ENCODE data around the gene ACOXL.

ACOXL gene

DNA sequence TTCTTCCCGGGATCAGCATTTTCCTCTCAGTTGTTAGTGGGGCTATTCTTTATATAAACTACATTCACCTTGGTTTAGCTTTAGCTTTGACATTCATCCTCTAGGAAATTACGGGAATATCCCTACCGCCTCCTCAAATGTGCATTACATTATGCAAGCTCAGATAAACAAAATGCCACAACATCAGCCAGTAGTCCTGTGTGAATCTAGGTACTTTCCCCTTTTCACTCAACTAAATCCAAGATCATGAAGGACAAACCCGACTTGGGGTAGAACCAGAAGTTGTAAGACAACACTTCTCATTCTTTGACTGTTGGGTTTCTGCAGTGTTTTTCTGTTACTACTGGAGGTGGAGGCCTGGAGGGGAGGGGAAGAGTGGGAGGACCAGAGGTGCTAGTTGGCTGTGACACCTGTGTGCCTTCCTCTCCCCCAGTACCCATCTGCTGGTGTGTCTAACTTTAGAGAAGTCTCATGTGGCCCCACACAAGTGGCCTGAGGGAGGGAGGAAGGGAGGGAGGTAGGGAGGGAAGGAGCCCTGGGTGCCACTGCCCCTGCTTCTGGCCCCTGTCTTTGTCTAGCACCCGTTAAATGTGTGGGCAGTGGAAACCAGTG is 303.6 kb downstream of the ACOXL start:
- peak overlapping the region; percentile 59 for H3K4me2 ChIP-seq (ENCODE audit: low read length)
- H3K36me3 ChIP-seq (ENCODE audit: control insufficient read depth, low read length) = no peaks in the 10 kb centered on the region
- H3K27me3 ChIP-seq (ENCODE audit: control insufficient read depth, low read length) = no peaks in the 10 kb centered on the region
- peak overlapping the region; percentile 41 for H3K4me3 ChIP-seq (ENCODE audit: low read length)
- no peaks in the 10 kb centered on the region for H3F3A ChIP-seq (ENCODE audit: control insufficient read depth, insufficient read depth)
- no peak overlapping the region for H3K27ac ChIP-seq (ENCODE audit: low read depth, low read length)
- H4K20me1 ChIP-seq (ENCODE audit: control insufficient read depth, insufficient read depth, low read depth, low read length) = no peaks in the 10 kb centered on the region
- H3K9me2 ChIP-seq (replicated peaks; ENCODE audit: control insufficient read depth, low read length) = no peaks in the 10 kb centered on the region
- peaks cover 51% of the 10 kb centered on the region for H3K4me1 ChIP-seq (ENCODE audit: control insufficient read depth, low read length)
- H3K9me3 ChIP-seq (ENCODE audit: control insufficient read depth, insufficient read depth, low read length) = no peaks in the 10 kb centered on the region
- H3K79me2 ChIP-seq (ENCODE audit: control insufficient read depth, low read length) = no peaks in the 10 kb centered on the region
- TF ChIP-seq, protein P1, sequence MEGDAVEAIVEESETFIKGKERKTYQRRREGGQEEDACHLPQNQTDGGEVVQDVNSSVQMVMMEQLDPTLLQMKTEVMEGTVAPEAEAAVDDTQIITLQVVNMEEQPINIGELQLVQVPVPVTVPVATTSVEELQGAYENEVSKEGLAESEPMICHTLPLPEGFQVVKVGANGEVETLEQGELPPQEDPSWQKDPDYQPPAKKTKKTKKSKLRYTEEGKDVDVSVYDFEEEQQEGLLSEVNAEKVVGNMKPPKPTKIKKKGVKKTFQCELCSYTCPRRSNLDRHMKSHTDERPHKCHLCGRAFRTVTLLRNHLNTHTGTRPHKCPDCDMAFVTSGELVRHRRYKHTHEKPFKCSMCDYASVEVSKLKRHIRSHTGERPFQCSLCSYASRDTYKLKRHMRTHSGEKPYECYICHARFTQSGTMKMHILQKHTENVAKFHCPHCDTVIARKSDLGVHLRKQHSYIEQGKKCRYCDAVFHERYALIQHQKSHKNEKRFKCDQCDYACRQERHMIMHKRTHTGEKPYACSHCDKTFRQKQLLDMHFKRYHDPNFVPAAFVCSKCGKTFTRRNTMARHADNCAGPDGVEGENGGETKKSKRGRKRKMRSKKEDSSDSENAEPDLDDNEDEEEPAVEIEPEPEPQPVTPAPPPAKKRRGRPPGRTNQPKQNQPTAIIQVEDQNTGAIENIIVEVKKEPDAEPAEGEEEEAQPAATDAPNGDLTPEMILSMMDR (IDR thresholded peaks at IDR 0.05; ENCODE audit: low read depth, low read length, poor library complexity, severe bottlenecking) = no peak
- TF ChIP-seq EZH2phosphoT487 (IDR thresholded peaks at IDR 0.05; ENCODE audit: borderline replicate concordance, low read length) = no peak

DNA sequence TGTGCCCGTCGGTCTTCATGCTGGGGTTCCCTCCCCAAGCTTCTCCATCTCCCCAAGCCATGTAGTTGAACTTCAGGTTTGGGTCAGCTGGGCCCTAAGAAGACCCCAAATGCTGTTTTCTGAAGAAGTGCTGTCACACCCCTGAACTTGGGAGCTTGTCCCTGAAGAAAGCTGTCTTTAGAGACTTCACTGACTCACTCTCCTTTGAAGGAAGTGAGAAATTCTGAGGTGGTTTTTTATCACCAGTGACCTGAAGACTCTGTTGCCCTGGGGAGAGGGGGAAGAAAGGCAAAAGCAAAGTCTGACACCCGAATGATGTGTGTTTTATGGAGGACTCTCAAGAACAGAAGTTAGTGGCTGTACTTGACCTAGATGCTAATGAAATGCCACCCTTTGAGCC is 304.8 kb downstream of the ACOXL start:
- Histone ChIP-seq H4K20me1 (ENCODE audit: control insufficient read depth, insufficient read depth, low read depth, low read length) (no peaks in the 10 kb centered on the region), H3K9me2 (replicated peaks; ENCODE audit: control insufficient read depth, low read length) (no peaks in the 10 kb centered on the region), H3K4me1 (ENCODE audit: control insufficient read depth, low read length) (peaks cover 50% of the 10 kb centered on the region), H3F3A (ENCODE audit: control insufficient read depth, insufficient read depth) (no peaks in the 10 kb centered on the region), H3K79me2 (ENCODE audit: control insufficient read depth, low read length) (no peaks in the 10 kb centered on the region), H3K4me3 (ENCODE audit: low read length) (no peak overlapping the region), H3K9me3 (ENCODE audit: control insufficient read depth, insufficient read depth, low read length) (no peaks in the 10 kb centered on the region), H3K27me3 (ENCODE audit: control insufficient read depth, low read length) (no peaks in the 10 kb centered on the region), H3K4me2 (ENCODE audit: low read length) (peak overlapping the region; percentile 59), H3K36me3 (ENCODE audit: control insufficient read depth, low read length) (no peaks in the 10 kb centered on the region), H3K27ac (ENCODE audit: low read depth, low read length) (no peak overlapping the region)
- TF ChIP-seq, protein P1 (IDR thresholded peaks at IDR 0.05; ENCODE audit: low read depth, low read length, poor library complexity, severe bottlenecking) = no peak
- no peak for TF ChIP-seq EZH2phosphoT487 (IDR thresholded peaks at IDR 0.05; ENCODE audit: borderline replicate concordance, low read length)

DNA sequence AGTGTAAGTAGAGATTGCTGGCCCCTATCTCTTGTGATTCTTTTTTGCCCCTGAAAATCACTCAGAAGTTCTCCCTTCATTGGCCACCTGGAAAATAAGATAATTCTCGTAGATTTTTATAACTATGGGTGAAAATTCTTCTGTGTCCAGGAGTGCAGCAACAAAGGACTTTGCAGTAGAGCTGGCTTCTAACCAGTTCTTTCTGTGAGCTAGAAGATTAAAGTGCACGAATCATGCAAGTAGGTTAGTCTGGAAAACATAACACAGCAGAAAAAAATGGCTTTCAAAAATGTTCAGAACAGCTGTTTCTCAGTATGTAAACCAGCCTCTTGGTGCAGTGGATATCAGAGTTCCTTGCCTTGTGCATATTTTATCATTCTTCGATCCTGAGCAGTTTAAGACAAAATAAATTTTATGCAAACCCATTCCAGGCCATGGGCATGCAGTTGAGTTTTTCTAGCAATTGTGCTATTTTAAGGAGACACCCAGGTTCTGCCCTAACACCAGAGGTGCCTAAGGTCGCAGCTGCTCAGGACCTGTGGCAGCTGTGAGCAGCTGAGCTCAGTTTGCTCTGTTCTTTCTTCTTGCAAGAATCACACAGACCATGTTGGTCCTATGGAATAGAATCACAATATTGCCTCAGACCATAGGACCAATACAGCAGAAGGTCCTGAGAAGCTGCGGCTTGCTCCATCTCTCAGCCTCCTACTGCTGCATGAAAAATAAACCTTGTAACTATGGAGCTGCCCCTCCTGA is 307.4 kb downstream of the ACOXL start:
- H3K36me3 ChIP-seq (ENCODE audit: control insufficient read depth, low read length) = no peaks in the 10 kb centered on the region
- TF ChIP-seq, protein P1 (IDR thresholded peaks at IDR 0.05; ENCODE audit: low read depth, low read length, poor library complexity, severe bottlenecking) = no peak
- TF ChIP-seq EZH2phosphoT487 (IDR thresholded peaks at IDR 0.05; ENCODE audit: borderline replicate concordance, low read length) = no peak
- H3K9me3 ChIP-seq (ENCODE audit: control insufficient read depth, insufficient read depth, low read length) = no peaks in the 10 kb centered on the region
- H3K9me2 ChIP-seq (replicated peaks; ENCODE audit: control insufficient read depth, low read length) = no peaks in the 10 kb centered on the region
- no peaks in the 10 kb centered on the region for H4K20me1 ChIP-seq (ENCODE audit: control insufficient read depth, insufficient read depth, low read depth, low read length)
- peaks cover 48% of the 10 kb centered on the region for H3K4me1 ChIP-seq (ENCODE audit: control insufficient read depth, low read length)
- H3K4me3 ChIP-seq (ENCODE audit: low read length) = no peak overlapping the region
- no peaks in the 10 kb centered on the region for H3K79me2 ChIP-seq (ENCODE audit: control insufficient read depth, low read length)
- no peak overlapping the region for H3K4me2 ChIP-seq (ENCODE audit: low read length)
- H3K27me3 ChIP-seq (ENCODE audit: control insufficient read depth, low read length) = no peaks in the 10 kb centered on the region
- no peak overlapping the region for H3K27ac ChIP-seq (ENCODE audit: low read depth, low read length)
- H3F3A ChIP-seq (ENCODE audit: control insufficient read depth, insufficient read depth) = no peaks in the 10 kb centered on the region
